Measurements from ENCODE around the gene PWWP2B.

The PWWP2B gene

DNA sequence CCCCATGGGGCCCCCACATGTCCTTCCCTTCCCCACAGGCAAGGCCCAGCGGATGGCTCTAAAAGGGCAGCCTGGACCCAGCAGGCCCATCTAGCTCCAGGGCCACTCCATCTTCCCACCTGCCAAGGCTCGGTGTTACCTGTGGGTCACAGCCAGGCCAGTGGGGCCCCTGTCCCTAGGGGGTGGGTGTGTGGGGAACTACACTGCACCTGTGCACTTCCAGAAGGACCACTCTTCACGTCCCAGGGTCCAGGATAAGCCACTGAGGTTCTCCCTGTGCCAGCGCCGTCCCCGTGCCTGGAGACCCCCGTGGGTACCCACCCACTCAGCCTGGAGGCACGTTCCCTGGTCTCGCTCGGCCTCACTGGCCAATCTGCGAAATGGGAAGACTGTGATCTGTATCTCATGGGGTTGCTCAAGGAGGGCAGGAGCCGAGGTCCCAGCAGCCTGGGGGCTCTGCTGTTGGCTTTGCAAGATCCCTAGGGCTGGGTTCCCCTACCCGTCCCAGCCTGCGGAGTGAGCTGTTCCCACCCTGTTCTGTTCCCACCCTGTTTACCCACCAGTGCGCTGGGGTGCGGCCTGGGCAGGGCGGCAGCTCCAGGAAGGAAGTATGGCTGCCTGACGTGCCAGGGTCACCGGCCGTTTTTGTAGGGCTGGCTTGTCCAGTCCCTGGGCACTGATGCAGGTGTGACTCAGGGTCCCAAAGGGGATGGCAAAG lies 4.6 kb downstream of the PWWP2B start:
- in situ Hi-C loops (cut with MboI; ENCODE audit: low pct_unique_long_range_greater_than_20kb, low sequenced_read_pairs, unreplicated experiment): no loop called here
- TF ChIP-seq, protein P1, sequence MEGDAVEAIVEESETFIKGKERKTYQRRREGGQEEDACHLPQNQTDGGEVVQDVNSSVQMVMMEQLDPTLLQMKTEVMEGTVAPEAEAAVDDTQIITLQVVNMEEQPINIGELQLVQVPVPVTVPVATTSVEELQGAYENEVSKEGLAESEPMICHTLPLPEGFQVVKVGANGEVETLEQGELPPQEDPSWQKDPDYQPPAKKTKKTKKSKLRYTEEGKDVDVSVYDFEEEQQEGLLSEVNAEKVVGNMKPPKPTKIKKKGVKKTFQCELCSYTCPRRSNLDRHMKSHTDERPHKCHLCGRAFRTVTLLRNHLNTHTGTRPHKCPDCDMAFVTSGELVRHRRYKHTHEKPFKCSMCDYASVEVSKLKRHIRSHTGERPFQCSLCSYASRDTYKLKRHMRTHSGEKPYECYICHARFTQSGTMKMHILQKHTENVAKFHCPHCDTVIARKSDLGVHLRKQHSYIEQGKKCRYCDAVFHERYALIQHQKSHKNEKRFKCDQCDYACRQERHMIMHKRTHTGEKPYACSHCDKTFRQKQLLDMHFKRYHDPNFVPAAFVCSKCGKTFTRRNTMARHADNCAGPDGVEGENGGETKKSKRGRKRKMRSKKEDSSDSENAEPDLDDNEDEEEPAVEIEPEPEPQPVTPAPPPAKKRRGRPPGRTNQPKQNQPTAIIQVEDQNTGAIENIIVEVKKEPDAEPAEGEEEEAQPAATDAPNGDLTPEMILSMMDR (IDR thresholded peaks at IDR 0.05; ENCODE audit: extremely low read depth, insufficient read depth, missing control alignments): no peak
- no peak for DNase-seq (ENCODE audit: low spot score)

DNA sequence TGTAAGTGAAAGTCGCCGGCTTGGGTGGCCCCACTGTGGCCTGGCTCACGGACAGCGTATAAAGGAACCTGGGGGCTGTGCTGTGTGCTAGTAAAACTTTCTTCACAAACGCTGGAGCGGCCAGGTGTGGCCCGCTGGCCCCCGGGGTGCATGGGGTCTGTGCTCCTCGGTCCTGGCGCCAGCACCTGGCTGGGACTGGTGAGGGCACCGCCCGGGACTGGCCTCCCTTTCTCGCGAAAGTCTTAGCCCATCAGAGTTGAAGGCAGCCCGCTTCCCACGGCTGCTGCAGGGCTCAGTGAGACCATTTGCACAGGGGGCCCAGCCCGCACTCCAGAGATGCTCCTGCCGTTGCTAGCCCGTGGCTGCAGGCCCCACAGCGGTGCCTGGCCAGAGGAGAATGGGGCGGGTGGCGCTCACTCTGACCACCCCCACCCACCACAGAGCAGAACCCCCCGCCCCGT lies 5.8 kb downstream of the PWWP2B start:
- TF ChIP-seq, protein P1 (IDR thresholded peaks at IDR 0.05; ENCODE audit: extremely low read depth, insufficient read depth, missing control alignments): no peak
- in situ Hi-C loops (cut with MboI; ENCODE audit: low pct_unique_long_range_greater_than_20kb, low sequenced_read_pairs, unreplicated experiment): no loop called here
- DNase-seq (ENCODE audit: low spot score): no peak

DNA sequence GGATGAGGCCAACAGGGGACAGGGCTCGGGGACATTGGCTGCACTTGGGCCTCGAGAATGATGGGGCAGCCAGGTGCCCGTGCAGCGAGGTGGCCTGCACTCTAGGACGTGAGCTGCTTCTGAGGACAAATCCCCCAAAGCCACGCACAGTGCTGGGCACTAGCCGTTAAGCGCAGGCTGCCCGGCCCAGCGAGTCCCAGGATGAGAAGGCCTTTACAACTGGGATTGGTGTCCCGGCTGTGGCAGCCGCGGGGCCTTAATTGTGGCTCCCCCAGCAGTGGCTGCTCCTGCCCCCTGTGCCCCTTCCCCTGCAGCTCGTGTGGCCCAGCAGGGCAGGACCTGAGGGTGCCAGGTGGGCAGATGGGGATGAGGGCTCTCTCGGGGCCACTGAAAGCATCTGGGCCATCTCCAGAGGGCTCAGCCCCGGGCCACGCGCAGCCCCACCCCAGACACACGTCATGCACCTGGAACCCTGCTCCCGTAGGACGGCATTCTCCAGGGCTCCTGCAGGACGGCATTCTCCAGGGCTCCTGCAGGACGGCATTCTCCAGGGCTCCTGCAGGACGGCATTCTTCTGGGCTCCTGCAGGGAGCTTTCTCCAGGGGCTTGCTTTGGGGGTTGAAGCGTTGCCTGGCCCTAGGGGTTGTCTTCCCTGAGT lies 6.6 kb downstream of the PWWP2B start:
- in situ Hi-C loops (cut with MboI; ENCODE audit: low pct_unique_long_range_greater_than_20kb, low sequenced_read_pairs, unreplicated experiment): no loop called here
- TF ChIP-seq, protein P1 (IDR thresholded peaks at IDR 0.05; ENCODE audit: extremely low read depth, insufficient read depth, missing control alignments): no peak
- DNase-seq (ENCODE audit: low spot score): no peak

DNA sequence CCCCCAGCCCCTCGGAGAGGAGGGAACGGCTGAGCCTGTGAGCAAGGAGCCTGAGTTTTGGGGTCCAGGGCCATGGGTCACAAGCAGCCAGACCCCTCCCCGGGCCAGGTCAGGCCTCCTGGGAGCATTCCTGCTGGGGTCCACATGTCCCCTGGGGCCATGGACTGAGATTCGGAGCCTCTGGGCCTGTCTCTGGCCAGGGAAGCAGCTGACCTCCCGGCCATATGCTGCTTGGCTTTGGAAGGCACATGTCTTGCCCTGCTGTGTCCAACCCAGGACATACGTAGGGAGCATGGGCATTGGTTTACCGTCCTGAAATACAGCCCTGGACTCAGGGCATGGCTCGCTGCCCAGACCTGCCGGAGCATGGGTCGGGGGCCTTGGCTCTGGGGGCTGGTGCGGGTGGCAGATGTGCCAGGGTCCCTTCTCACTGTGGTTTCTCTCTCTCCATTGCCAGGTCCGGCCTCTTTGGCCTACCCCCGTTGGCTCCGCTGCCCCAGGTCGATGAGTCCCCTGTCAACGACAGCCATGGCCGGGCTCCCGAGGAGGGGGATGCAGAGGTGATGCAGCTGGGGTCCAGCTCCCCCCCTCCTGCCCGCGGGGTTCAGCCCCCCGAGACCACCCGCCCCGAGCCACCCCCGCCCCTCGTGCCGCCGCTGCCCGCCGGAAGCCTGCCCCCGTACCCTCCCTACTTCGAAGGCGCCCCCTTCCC lies 7.3 kb downstream of the PWWP2B start:
- no peak for DNase-seq (ENCODE audit: low spot score)
- TF ChIP-seq, protein P1 (IDR thresholded peaks at IDR 0.05; ENCODE audit: extremely low read depth, insufficient read depth, missing control alignments): no peak
- in situ Hi-C loops (cut with MboI; ENCODE audit: low pct_unique_long_range_greater_than_20kb, low sequenced_read_pairs, unreplicated experiment): no loop called here

DNA sequence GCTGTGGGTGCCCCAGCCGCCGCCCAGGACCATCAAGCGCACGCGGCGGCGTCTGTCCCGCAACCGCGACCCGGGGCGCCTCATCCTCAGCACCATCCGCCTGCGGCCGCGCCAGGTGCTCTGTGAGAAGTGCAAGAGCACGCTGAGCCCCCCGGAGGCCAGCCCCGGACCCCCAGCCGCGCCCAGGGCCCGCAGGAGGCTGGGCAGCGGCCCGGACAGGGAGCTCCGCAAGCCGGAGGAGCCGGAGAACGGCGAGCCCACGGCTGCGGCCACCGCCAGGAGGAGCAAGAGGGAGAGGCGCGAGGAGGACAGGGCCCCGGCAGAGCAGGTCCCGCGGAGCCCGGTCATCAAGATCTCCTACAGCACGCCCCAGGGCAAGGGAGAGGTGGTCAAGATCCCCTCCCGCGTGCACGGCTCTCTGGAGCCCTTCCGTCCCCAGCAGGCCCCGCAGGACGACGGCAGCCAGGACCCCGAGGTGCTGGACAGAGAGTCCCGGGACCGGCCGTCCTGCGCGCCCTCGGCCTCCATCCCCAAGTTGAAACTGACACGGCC lies 8.0 kb downstream of the PWWP2B start:
- in situ Hi-C loops (cut with MboI; ENCODE audit: low pct_unique_long_range_greater_than_20kb, low sequenced_read_pairs, unreplicated experiment): no loop called here
- DNase-seq (ENCODE audit: low spot score): no peak
- TF ChIP-seq, protein P1 (IDR thresholded peaks at IDR 0.05; ENCODE audit: extremely low read depth, insufficient read depth, missing control alignments): no peak

DNA sequence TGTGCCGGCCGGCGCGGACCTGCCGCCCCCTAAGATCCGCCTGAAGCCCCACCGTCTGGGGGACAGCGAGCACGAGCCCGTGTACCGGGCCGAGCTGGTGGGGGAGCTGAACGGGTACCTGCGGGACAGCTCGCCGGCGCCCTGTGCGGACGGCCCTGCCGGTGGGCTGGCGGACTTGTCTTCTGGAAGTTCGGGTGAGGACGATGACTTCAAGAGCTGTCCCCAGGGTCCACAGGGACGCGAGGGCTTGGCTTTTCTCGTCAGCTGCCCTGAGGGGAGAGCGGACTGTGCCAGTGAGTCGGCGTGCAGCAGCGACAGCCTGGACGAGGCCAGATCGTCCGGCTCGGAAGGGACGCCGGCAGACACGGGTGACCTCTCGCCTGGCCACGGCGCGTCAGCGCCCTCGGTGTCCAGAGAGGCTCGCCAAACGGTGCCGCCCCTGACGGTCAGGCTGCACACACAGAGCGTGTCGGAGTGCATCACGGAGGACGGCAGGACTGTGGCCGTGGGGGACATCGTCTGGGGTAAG lies 8.5 kb downstream of the PWWP2B start:
- no peak for DNase-seq (ENCODE audit: low spot score)
- in situ Hi-C loops (cut with MboI; ENCODE audit: low pct_unique_long_range_greater_than_20kb, low sequenced_read_pairs, unreplicated experiment): no loop called here
- TF ChIP-seq, protein P1 (IDR thresholded peaks at IDR 0.05; ENCODE audit: extremely low read depth, insufficient read depth, missing control alignments): no peak

Data from GM13977 (cell line).